Uterus (tissue), 2 donors: ENCODE measurements around the gene ZFX.

Experiments used
- POLR2A ChIP-seq, 2 donors: fragments of 450-650 bp; IDR thresholded peaks; one replicate each; pipeline ENCODE4 v1.6.1; 2016; ENCODE audit warnings: antibody characterized with exemption in 2 of 2, mild to moderate bottlenecking in 1 of 2, moderate library complexity in 1 of 2
- TF ChIP-seq, protein P1 (sequence below), 4 experiments: fragments of 200-600 bp in 2 of 4; fragments of 450-650 bp in 2 of 4; sonication (generic) in 2 of 4; IDR thresholded peaks; one replicate each; pipeline ENCODE4 v1.5.1; 2016 to 2019; ENCODE audit warnings: antibody characterized with exemption in 4 of 4, mild to moderate bottlenecking in 2 of 4, moderate library complexity in 1 of 4

DNA sequence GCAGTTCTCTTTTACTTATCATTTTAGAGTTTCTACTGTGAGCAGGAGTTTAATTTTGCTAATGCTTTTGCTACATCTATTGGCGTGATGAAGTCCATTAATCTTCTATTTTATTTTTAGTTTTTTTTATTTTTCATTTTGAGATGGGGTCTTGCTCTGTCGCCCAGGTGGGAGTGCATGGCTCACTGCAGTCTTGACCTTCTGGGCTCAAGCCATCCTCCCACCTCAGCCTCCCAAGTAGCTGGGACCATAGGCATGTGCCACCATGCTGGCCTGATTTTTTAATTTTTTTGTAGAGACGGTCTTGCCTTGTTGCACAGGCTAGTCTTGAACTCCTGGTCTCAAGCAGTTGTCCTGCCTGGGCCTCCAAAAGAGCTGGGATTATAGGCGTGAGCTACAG, 9.4 kb downstream of the ZFX start:
- TF ChIP-seq POLR2A (IDR thresholded peaks at IDR 0.05) = no peak
- TF ChIP-seq, protein P1, sequence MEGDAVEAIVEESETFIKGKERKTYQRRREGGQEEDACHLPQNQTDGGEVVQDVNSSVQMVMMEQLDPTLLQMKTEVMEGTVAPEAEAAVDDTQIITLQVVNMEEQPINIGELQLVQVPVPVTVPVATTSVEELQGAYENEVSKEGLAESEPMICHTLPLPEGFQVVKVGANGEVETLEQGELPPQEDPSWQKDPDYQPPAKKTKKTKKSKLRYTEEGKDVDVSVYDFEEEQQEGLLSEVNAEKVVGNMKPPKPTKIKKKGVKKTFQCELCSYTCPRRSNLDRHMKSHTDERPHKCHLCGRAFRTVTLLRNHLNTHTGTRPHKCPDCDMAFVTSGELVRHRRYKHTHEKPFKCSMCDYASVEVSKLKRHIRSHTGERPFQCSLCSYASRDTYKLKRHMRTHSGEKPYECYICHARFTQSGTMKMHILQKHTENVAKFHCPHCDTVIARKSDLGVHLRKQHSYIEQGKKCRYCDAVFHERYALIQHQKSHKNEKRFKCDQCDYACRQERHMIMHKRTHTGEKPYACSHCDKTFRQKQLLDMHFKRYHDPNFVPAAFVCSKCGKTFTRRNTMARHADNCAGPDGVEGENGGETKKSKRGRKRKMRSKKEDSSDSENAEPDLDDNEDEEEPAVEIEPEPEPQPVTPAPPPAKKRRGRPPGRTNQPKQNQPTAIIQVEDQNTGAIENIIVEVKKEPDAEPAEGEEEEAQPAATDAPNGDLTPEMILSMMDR (IDR thresholded peaks at IDR 0.05) = no peak
